K562 (cell line): ENCODE measurements around the gene DAP.

Experiments used
- ATF1 ChIP-seq, 2 experiments: fragments of 450-650 bp in 1 of 2; IDR thresholded peaks; 2 replicates each; pipeline ENCODE4 v1.6.1; 2016; ENCODE audit warnings: missing compliant biosample characterization in 1 of 2, missing genetic modification characterization in 1 of 2
- BCL6 ChIP-seq: fragments of 250-450 bp; sonication (Bioruptor Pico); IDR thresholded peaks from 2 replicates; pipeline ENCODE4 v1.4.0; 2020
- CTCF ChIP-seq, 3 experiments: IDR thresholded peaks in 2 of 3; conservative IDR thresholded peaks in 1 of 3; 2 replicates each; pipeline ENCODE4 v1.5.1; 2011 to 2012; ENCODE audit warnings: low read length in 3 of 3, mild to moderate bottlenecking in 3 of 3, control low read depth in 2 of 3, improper control_type of control experiment in 1 of 3, inconsistent platforms in 1 of 3, low read depth in 1 of 3, mixed read lengths in 1 of 3, moderate library complexity in 1 of 3; ENCODE audit not compliant: insufficient read depth in 2 of 3
- E2F6 ChIP-seq, 2 experiments: IDR thresholded peaks; 2 replicates each; pipeline ENCODE4 v1.6.1; 2011; ENCODE audit warnings: borderline replicate concordance in 1 of 2, control low read depth in 1 of 2, low read depth in 1 of 2, low read length in 1 of 2, mild to moderate bottlenecking in 1 of 2, mixed read lengths in 1 of 2, moderate library complexity in 1 of 2; ENCODE audit not compliant: insufficient read depth in 1 of 2, insufficient read length in 1 of 2, poor library complexity in 1 of 2, severe bottlenecking in 1 of 2; ENCODE audit errors: extremely low read depth in 1 of 2
- E2F8 ChIP-seq: fragments of 450-650 bp; IDR thresholded peaks from 2 replicates; pipeline ENCODE4 v1.7.1; 2018; ENCODE audit warnings: mild to moderate bottlenecking, low read depth; ENCODE audit not compliant: partially characterized antibody
- HDGF ChIP-seq: fragments of 450-650 bp; IDR thresholded peaks from 2 replicates; pipeline ENCODE4 v1.6.1; 2016
- MAFK ChIP-seq: IDR thresholded peaks from 2 replicates; pipeline ENCODE4 v1.6.1; 2011; ENCODE audit warnings: low read length, improper control_type of control experiment
- RBM39 ChIP-seq: fragments of 200-400 bp; formaldehyde crosslinking; optimal IDR thresholded peaks from 2 replicates; pipeline ENCODE3; 2018; ENCODE audit warnings: low read depth, low read length
- SMARCC2 ChIP-seq: fragments of 450-650 bp; IDR thresholded peaks from 2 replicates; pipeline ENCODE4 v1.6.1; 2017; ENCODE audit warnings: antibody characterized with exemption, moderate library complexity, mild to moderate bottlenecking, low read depth
- ZKSCAN1 ChIP-seq: fragments of 150-350 bp; IDR thresholded peaks from 2 replicates; pipeline ENCODE4 v1.6.1; 2016; ENCODE audit warnings: low read depth, low read length
- ZNF740 ChIP-seq, 3 experiments: fragments of 200-800 bp in 1 of 3; sonication (Bioruptor generic) in 1 of 3; sonication (generic) in 1 of 3; formaldehyde crosslinking in 1 of 3; IDR thresholded peaks; 2 replicates each; pipeline versions ENCODE4 v1.6.1 to v1.8.0; 2016 to 2022; ENCODE audit warnings: mild to moderate bottlenecking in 2 of 3, missing compliant biosample characterization in 2 of 3, missing genetic modification characterization in 2 of 3, missing genetic modification reagents in 1 of 3

- TF ChIP-seq HDGF (no peak), BCL6 (no peak), ATF1 (CRISPR knock-in tag; IDR thresholded peaks at IDR 0.05) (no peak), ATF1 (tag; IDR thresholded peaks at IDR 0.05) (no peak), MAFK (no peak), RBM39 (no peak), E2F6 (IDR thresholded peaks at IDR 0.05; ENCODE audit: borderline replicate concordance in 1 of 2, extremely low read depth in 1 of 2, insufficient read depth in 1 of 2, insufficient read length in 1 of 2, low read depth in 1 of 2, low read length in 1 of 2, poor library complexity in 1 of 2, severe bottlenecking in 1 of 2) (no peak), SMARCC2 (no peak), ZKSCAN1 (no peak), CTCF (IDR thresholded peaks at IDR 0.05 in 2 of 3, conservative IDR thresholded peaks at IDR 0.05 in 1 of 3; ENCODE audit: insufficient read depth in 2 of 3, low read depth in 1 of 3, low read length in 3 of 3) (no peak), ZNF740 (CRISPR knock-in tag; IDR thresholded peaks at IDR 0.05) (no peak), ZNF740 (tag; IDR thresholded peaks at IDR 0.05) (no peak), E2F8 (no peak)
These were observed 115.4 kb downstream of the DAP start for GRCh38 chr5:10645671-10646070.
